HG03139 (cell line): ENCODE data around the gene SLC17A1.

ENCODE experiments used
- ATAC-seq: cut with Tn5 transposase; IDR thresholded peaks from one replicate; pipeline ENCODE4 v1.9.1; 2021; ENCODE audit not compliant: unreplicated experiment

The SLC17A1 gene

DNA sequence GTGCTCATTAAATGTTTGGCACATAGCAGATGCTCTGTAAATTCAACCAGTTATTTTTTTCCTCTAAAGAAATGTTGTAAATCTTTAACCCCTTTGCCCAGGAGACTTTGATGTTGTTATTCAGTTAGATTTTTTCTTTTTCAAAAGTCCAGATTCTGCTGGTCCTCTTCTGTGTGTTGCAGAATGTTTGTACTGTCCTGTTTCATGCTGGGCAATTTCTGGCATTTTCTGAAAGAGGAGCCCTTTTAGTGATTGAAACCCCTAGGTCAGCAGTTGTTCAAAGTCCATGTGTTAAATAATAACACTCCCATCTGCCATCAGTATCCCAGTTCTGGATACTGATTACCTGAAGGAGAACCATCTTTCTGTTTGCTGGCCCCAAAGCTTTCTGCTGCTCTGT is 1.3 kb upstream of the SLC17A1 start:
- no peak for ATAC-seq

- ATAC-seq = no peak
Observed at GRCh38 chr6:25832670-25833069, 818 bp upstream of the SLC17A1 start.

- no peak for ATAC-seq
Observed at GRCh38 chr6:25832307-25832662, 433 bp upstream of the SLC17A1 start.

GRCh38 chr6:25830458-25830857 is 1.4 kb downstream of the SLC17A1 start:
- ATAC-seq = no peak

DNA sequence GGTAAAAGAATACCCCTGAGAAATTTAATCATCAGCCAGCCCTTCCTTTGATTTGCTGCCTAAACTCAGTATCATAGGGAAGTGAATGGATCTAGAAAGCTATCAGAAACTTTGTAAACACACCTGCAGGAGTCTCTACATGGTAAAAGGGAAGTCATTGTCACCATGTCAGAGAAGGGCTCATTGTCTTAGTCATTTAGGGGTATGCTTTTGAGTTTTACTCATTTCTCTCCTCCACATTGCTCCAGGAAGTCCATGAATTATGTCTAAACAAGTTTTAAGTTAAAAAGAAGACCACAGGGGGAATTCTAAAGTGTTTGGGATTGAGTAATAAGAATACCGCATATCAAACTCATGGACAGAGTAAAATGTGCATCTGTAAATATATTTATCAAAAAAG is 2.5 kb downstream of the SLC17A1 start:
- no peak for ATAC-seq

DNA sequence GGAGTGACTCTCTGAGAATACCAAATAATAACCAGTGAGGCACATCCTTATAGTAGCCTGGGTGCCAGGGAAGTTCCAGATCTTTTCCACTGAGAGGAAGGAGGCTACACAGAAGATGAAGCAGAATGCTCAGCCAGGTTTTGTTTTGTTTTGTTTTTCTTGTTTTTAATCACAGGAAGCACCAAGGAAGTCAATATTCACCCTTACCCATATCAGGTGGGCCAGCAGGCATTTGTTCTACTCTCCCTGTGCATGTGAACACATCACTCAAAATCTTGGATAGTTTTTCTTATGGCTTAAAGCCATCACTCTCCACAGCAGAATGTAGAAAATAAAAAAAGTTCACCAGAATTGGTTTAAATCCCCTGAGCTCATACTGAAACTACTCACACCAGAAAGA is 10.5 kb downstream of the SLC17A1 start:
- ATAC-seq = no peak

DNA sequence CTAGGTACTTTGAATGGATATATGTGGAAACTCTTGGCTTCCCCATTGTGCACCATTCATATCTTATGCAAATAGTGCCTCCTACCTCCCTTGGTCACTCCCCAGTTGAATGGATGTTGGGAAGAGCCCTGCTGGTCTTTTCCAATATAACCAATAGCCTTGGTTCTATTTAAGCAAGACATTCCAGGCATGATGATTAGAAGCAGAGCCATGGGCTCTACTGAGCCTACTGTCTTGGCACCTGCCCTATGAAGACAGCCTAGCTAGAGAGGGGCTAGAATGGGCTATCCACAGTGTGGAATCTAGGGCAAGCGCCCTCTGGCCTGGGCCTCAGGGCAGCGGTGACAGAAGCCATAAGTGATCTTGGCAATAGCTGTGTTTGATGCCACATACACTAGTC is 15.6 kb downstream of the SLC17A1 start:
- ATAC-seq = no peak

GRCh38 chr6:25815194-25815593 is 16.7 kb downstream of the SLC17A1 start:
- ATAC-seq = no peak

DNA sequence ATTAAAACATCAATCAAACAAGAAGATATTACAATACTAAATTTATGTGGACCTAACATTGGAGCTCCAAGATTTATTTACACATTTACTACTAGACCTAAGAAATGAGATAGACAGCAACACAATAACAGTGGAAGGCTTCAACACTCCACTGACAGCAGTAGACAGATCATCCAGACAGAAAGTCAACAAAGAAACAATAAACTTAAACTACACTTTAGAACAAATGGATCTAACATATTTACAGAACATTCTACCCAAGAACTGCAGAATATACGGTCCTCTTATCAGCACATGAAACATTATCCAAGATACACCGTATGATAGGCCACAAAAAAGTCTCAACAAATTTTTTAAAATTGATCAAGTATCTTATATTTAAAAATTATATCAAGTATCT is 27.0 kb downstream of the SLC17A1 start:
- no peak for ATAC-seq

DNA sequence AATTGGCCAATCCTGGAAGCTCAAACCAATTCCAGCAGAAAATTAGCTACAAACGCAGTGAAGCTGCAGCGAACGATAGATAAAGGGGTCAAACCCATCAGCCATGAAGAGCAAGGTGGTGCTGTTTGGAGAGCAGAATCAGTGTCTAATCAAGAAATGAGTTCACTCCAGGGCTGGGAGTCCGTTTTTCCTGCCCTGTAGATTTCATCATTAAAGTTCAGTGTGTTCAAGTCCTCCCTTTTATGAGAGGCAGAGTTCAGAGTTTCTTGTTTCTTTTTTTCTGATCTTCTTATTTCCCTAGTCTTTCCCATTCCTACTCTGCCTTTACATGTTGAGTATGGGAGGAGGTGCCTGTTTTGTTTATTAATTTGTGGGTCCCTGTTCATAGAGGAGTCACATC is 30.4 kb downstream of the SLC17A1 start:
- ATAC-seq = no peak

DNA sequence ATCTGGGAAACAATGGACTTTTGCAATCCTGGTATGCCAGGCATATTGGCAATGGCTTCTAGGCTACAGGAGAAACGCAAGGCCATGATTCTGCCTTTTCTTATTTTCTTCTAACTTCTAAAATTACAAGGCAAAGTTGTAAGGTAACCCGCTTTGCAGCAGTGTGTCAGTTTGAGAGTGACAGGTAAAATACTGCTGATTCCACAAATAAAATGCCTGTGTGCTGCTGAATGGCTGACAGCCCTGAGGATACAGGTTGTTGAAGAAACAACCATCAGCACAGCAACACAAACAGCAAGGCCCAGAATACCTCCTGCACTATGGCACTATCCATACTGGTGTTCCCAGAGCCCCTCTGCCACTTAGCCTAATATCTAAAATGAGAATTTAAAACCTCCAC is 37.1 kb downstream of the SLC17A1 start:
- no peak for ATAC-seq

DNA sequence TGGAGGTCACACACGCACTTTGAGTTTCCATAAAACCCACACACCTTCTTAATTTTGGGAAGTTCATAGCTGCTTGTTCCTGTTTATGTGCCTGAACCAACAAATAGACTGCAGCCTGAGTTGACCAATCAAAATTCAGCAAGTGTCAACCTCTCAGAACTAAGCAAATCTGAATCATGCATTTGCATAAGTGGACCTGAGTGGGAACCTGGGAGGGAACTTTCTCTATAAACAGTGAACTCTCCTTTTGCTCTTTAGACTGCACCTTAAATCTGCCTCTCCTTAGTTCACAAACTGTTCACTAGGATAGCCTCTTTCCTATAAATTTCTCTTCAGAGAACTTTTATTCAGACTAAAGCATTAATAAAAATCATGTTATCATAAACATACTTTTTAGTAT is 37.9 kb downstream of the SLC17A1 start:
- no peak for ATAC-seq

DNA sequence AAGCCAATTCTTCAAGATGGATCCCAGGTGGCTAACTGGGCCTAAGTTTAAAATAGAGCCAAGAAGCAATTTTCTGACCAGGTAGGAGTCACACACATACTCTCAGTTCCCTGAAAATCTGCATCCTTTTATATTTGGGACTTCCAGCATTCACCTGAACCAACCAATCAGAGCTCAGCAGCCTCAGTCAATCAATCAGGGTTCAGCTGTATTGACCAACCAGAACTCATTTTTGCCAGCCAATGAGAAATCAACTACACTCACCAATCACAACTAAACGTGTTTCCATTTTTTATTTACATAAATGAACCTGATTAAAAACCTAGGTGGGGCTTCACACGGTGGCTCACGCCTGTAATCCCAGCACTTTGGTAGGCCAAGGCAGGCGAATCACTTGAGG is 39.8 kb downstream of the SLC17A1 start:
- ATAC-seq = no peak

- no peak for ATAC-seq
Observed at GRCh38 chr6:25789475-25789874, 42.4 kb downstream of the SLC17A1 start.

- no peak for ATAC-seq
Observed at GRCh38 chr6:25788305-25788922, 43.4 kb downstream of the SLC17A1 start.

GRCh38 chr6:25787428-25787827 is 44.4 kb downstream of the SLC17A1 start:
- ATAC-seq = no peak

DNA sequence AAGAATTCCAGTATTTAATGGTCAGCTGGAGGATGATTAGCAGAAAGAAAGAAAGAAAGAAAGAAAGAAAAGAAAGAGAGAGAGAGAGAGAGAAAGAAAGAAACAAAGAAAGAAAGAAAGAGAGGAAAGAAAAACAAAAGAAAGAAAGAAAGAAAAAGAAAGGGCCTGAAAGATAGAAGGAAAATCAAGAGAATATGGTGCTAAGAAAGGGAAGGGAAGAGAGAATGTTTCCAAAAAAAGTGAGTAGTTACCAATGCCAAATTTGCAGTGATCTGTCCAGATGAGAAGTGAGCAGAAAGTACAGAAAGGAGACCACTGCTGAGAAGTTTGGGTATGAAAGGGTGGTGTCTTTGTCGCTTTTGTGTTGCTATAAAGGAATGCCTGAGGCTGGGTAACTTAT is 50.7 kb downstream of the SLC17A1 start:
- no peak for ATAC-seq

- no peak for ATAC-seq
Observed at GRCh38 chr6:25777856-25778649, 53.8 kb downstream of the SLC17A1 start.

GRCh38 chr6:25777031-25777430 is 54.8 kb downstream of the SLC17A1 start:
- no peak for ATAC-seq

GRCh38 chr6:25774120-25774715 is 57.6 kb downstream of the SLC17A1 start:
- no peak for ATAC-seq

DNA sequence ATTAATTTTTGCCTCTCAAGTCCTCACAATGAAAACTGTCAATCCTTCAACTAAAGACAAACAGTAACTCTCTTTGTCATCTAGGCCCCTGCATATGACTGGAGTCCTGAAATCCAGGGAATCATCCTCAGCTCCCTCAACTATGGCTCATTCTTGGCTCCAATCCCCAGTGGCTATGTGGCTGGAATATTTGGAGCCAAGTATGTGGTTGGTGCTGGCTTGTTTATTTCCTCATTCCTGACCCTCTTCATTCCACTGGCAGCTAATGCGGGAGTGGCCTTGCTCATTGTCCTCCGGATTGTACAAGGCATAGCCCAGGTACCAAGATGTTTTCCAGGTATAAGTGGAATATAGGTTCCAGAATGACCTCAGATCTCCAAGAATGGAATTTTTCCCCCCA is 61.9 kb downstream of the SLC17A1 start:
- ATAC-seq = no peak

DNA sequence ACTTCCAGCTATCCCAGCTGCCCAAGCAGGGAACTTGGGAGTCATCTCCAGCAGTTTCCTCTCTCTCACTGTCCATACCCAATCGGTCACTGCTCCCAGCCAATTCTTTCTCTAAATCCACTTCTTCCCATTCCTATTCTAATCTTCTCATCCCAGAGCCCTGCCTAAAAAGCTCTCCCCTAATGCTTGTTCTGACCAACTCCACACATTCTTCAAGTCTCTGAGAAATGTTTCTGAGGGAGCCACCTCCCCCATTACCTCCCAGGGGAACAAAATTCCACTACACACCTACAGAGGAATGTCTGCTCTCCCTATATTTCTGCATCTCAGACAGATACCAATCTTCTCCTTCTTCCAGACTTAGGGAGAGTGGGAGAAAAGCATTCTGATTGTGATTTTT is 63.3 kb downstream of the SLC17A1 start:
- ATAC-seq = no peak

GRCh38 chr6:25764611-25765010 is 67.2 kb downstream of the SLC17A1 start:
- no peak for ATAC-seq
